IMR-90 (cell line): ENCODE data around the gene AKNA. TPM values are rescaled to one million over a fixed set of nuclear protein-coding genes. Genes with fewer than 3 reads are reported as not detected.

ENCODE experiments used
- ATAC-seq: fragments of 200-7000 bp; cut with Tn5 transposase; 2 replicates; pipeline ENCODE4 v1.9.1; 2020; ENCODE audit warnings: low read depth, mild to moderate bottlenecking, moderate library complexity
- BruUV-seq: library from RNA; stranded (reverse); fragments of 400-500 nt; replicated peaks from 2 replicates; lab custom pipeline; 2021; lab: Mats Ljungman, UMichigan
- CTCF ChIA-PET: fragments of 300-600 bp; formaldehyde crosslinking; extraction: SDS; loops from one replicate; lab custom pipeline; 2021; ENCODE audit warnings: antibody characterized with exemption; lab: Yijun Ruan, JAX
- POLR2A ChIA-PET: fragments of 300-600 bp; sonication (Branson Sonifier 250); formaldehyde crosslinking; loops from one replicate; lab custom pipeline; 2022; ENCODE audit warnings: antibody characterized with exemption; ENCODE audit not compliant: unreplicated experiment; lab: Charles Lee
- DNase-seq: peaks from one replicate; pipeline ENCODE4 v3.0.0; 2013
- H2AFZ ChIP-seq: replicated peaks from 2 replicates; pipeline ENCODE3; 2013; ENCODE audit warnings: low read length, mild to moderate bottlenecking; ENCODE audit not compliant: poor library complexity
- H2AK5ac ChIP-seq: 2 replicates; pipeline ENCODE4 v1.6.1; 2013; ENCODE audit warnings: low read depth, low read length, inconsistent platforms
- H2AK9ac ChIP-seq: replicated peaks from 2 replicates; pipeline ENCODE3; 2013; ENCODE audit warnings: mild to moderate bottlenecking, low read depth, low read length, moderate library complexity; ENCODE audit not compliant: poor library complexity
- H2BK120ac ChIP-seq: 2 replicates; pipeline ENCODE4 v1.6.1; 2013; ENCODE audit warnings: low read depth, low read length, inconsistent platforms
- H2BK15ac ChIP-seq: 3 replicates; pipeline ENCODE4 v1.6.1; 2013; ENCODE audit warnings: low read depth, low read length, inconsistent platforms
- H2BK20ac ChIP-seq: 2 replicates; pipeline ENCODE4 v1.6.1; 2013; ENCODE audit warnings: low read depth, mild to moderate bottlenecking, inconsistent platforms, low read length, moderate library complexity
- H2BK5ac ChIP-seq: 2 replicates; pipeline ENCODE4 v1.6.1; 2013; ENCODE audit warnings: mild to moderate bottlenecking, low read depth, low read length, inconsistent platforms; ENCODE audit not compliant: poor library complexity, severe bottlenecking
- H3K14ac ChIP-seq: replicated peaks from 2 replicates; pipeline ENCODE4 v1.6.1; 2013; ENCODE audit warnings: low read depth, low read length, inconsistent platforms
- H3K18ac ChIP-seq: 2 replicates; pipeline ENCODE4 v1.6.1; 2013; ENCODE audit warnings: low read depth, low read length, control low read depth
- H3K23ac ChIP-seq: 2 replicates; pipeline ENCODE4 v1.6.1; 2013; ENCODE audit warnings: low read depth, low read length, inconsistent platforms
- H3K27ac ChIP-seq: 2 replicates; pipeline ENCODE4 v1.5.1; 2013; ENCODE audit warnings: mild to moderate bottlenecking, control low read depth, low read length; ENCODE audit not compliant: insufficient read depth
- H3K27me3 ChIP-seq: 2 replicates; pipeline ENCODE4 v1.6.1; 2013; ENCODE audit warnings: low read length; ENCODE audit not compliant: control insufficient read depth, insufficient read depth
- H3K36me3 ChIP-seq: 2 replicates; pipeline ENCODE4 v1.6.1; 2013; ENCODE audit warnings: low read length, mixed read lengths; ENCODE audit not compliant: control insufficient read depth, insufficient read depth
- H3K4ac ChIP-seq: 2 replicates; pipeline ENCODE4 v1.6.1; 2013; ENCODE audit warnings: low read depth, low read length, inconsistent platforms
- H3K4me1 ChIP-seq: 2 replicates; pipeline ENCODE4 v1.6.1; 2013; ENCODE audit warnings: low read length, mixed read lengths; ENCODE audit not compliant: control insufficient read depth, insufficient read depth
- H3K4me2 ChIP-seq: 2 replicates; pipeline ENCODE4 v1.6.1; 2013; ENCODE audit warnings: low read depth, mild to moderate bottlenecking, control low read depth, low read length, moderate library complexity
- H3K4me3 ChIP-seq: 2 replicates; pipeline ENCODE4 v1.5.1; 2013; ENCODE audit warnings: low read depth, mild to moderate bottlenecking, control low read depth, low read length, moderate library complexity; ENCODE audit not compliant: insufficient read depth
- H3K56ac ChIP-seq: 2 replicates; pipeline ENCODE4 v1.6.1; 2013; ENCODE audit warnings: low read length, inconsistent platforms; ENCODE audit not compliant: insufficient read depth; ENCODE audit errors: extremely low read depth
- H3K79me1 ChIP-seq, 2 experiments: 2 replicates each; pipeline ENCODE4 v1.6.1; 2013; ENCODE audit warnings: low read length in 2 of 2, inconsistent platforms in 1 of 2, low read depth in 1 of 2
- H3K9ac ChIP-seq: 2 replicates; pipeline ENCODE4 v1.6.1; 2013; ENCODE audit warnings: low read depth, low read length, control low read depth
- H3K9me1 ChIP-seq: 2 replicates; pipeline ENCODE4 v1.6.1; 2013; ENCODE audit warnings: low read length, inconsistent platforms; ENCODE audit not compliant: insufficient read depth
- H3K9me3 ChIP-seq: 2 replicates; pipeline ENCODE4 v1.6.1; 2013; ENCODE audit warnings: low read length; ENCODE audit not compliant: control insufficient read depth, insufficient read depth
- H4K20me1 ChIP-seq: 2 replicates; pipeline ENCODE4 v1.6.1; 2013; ENCODE audit warnings: low read length, inconsistent platforms; ENCODE audit not compliant: insufficient read depth
- H4K5ac ChIP-seq: 2 replicates; pipeline ENCODE4 v1.6.1; 2013; ENCODE audit warnings: mild to moderate bottlenecking, low read depth, low read length, control low read depth
- H4K8ac ChIP-seq, 2 experiments: 2 replicates each; pipeline ENCODE4 v1.6.1; 2013; ENCODE audit warnings: low read depth in 2 of 2, low read length in 2 of 2, control low read depth in 1 of 2, inconsistent platforms in 1 of 2
- H4K91ac ChIP-seq: 2 replicates; pipeline ENCODE4 v1.6.1; 2013; ENCODE audit warnings: low read depth, low read length, inconsistent platforms; ENCODE audit not compliant: insufficient read depth
- BHLHE40 ChIP-seq: fragments of 150-350 bp; IDR thresholded peaks from 2 replicates; pipeline ENCODE4 v1.6.1; 2016; ENCODE audit warnings: mild to moderate bottlenecking, low read depth, low read length
- CHD1 ChIP-seq: IDR thresholded peaks from 2 replicates; pipeline ENCODE4 v1.6.1; 2012; ENCODE audit warnings: low read depth, low read length, improper control_type of control experiment
- CTCF ChIP-seq: conservative IDR thresholded peaks from 2 replicates; pipeline ENCODE4 v1.5.1; 2012; ENCODE audit warnings: mild to moderate bottlenecking, low read depth, low read length, improper control_type of control experiment
- ELK1 ChIP-seq: fragments of 150-350 bp; IDR thresholded peaks from 2 replicates; pipeline ENCODE4 v1.6.1; 2016; ENCODE audit warnings: low read depth, mild to moderate bottlenecking, low read length, moderate library complexity, borderline replicate concordance
- FOS ChIP-seq: fragments of 150-350 bp; IDR thresholded peaks from 2 replicates; pipeline ENCODE4 v1.6.1; 2016; ENCODE audit warnings: low read depth, low read length
- MAFK ChIP-seq: IDR thresholded peaks from 2 replicates; pipeline ENCODE4 v1.6.1; 2012; ENCODE audit warnings: low read depth, low read length, improper control_type of control experiment
- MAZ ChIP-seq: IDR thresholded peaks from 2 replicates; pipeline ENCODE4 v1.6.1; 2012; ENCODE audit warnings: low read depth, mild to moderate bottlenecking, low read length, improper control_type of control experiment, moderate library complexity, borderline replicate concordance
- MXI1 ChIP-seq: IDR thresholded peaks from 2 replicates; pipeline ENCODE4 v1.6.1; 2012; ENCODE audit warnings: low read depth, mild to moderate bottlenecking, low read length, moderate library complexity, borderline replicate concordance
- NFE2L2 ChIP-seq: fragments of 150-350 bp; IDR thresholded peaks from 2 replicates; pipeline ENCODE4 v1.6.1; 2016; ENCODE audit warnings: low read depth, mild to moderate bottlenecking, low read length
- RCOR1 ChIP-seq: IDR thresholded peaks from 2 replicates; pipeline ENCODE4 v1.6.1; 2012; ENCODE audit warnings: mild to moderate bottlenecking, low read length, improper control_type of control experiment; ENCODE audit not compliant: insufficient replicate concordance
- RFX5 ChIP-seq: IDR thresholded peaks from 2 replicates; pipeline ENCODE4 v1.8.0; 2012; ENCODE audit warnings: low read depth, mild to moderate bottlenecking, low read length, moderate library complexity
- SMC3 ChIP-seq: fragments of 150-350 bp; IDR thresholded peaks from 2 replicates; pipeline ENCODE4 v1.6.1; 2016; ENCODE audit warnings: low read depth, mild to moderate bottlenecking, antibody characterized with exemption, low read length, moderate library complexity
- USF2 ChIP-seq: fragments of 150-350 bp; IDR thresholded peaks from 2 replicates; pipeline ENCODE4 v1.6.1; 2017; ENCODE audit warnings: mild to moderate bottlenecking, antibody characterized with exemption, low read length, low read depth
- WGBS, 2 experiments: methylation state at CpG; one replicate each; pipeline versions ENCODE4 v1.1.5 to v1.1.7; 2013; ENCODE audit warnings: missing lambda C conversion rate in 2 of 2; ENCODE audit not compliant: insufficient read length in 1 of 2; ENCODE audit errors: extremely low coverage in 2 of 2; 5-methylcytosine and 5-hydroxymethylcytosine counted together
- dilution Hi-C: fragments of 300-500 bp; cut with HindIII; formaldehyde crosslinking; loops from one replicate; pipeline ENCODE4 v1.14.3; 2018; ENCODE audit warnings: low sequenced_read_pairs; ENCODE audit not compliant: unreplicated experiment
- in situ Hi-C: fragments of 300-500 bp; cut with MboI; formaldehyde crosslinking; loops from 3 replicates; pipeline ENCODE4 v1.14.3; 2019; ENCODE audit warnings: low sequenced_read_pairs, inconsistent platforms, mixed read lengths
- intact Hi-C: fragments of 100-400 bp; cut with micrococcal nuclease; formaldehyde crosslinking; loops from 2 replicates; pipeline ENCODE4 v1.10.0; 2022
- polyA plus RNA-seq, 3 experiments: library from polyadenylated mRNA; depleted of rRNA; stranded (reverse); fragments of >200 nt; gene quantifications; 2 replicates each; pipeline ENCODE4 v1.2.3, GENCODE V29; 2012; ENCODE audit warnings: low replicate concordance in 1 of 3
- total RNA-seq: library from RNA; depleted of rRNA; stranded (reverse); fragments of >200 nt; gene quantifications from 2 replicates; pipeline ENCODE4 v1.2.3, GENCODE V29; 2012

Gene AKNA
- total and polyA plus RNA-seq, 2 of the 4 experiments (the other 2 are of a cell fraction) = 2.7 to 7.3 TPM

- no peak for TF ChIP-seq CTCF
These were observed 49.6 kb downstream of the AKNA start (continued) for GRCh38 chr9:114338187-114338586.

GRCh38 chr9:114336699-114337395, 50.9 kb downstream of the AKNA start:
- H4K8ac ChIP-seq = no peak overlapping the region
- no peak overlapping the region for H3K4me2 ChIP-seq
- no peak overlapping the region for H3K4ac ChIP-seq
- H3K14ac ChIP-seq = no peak overlapping the region
- dilution Hi-C loops (no loop called here), intact Hi-C loops (loop anchor here (10.0 kb wide), 1 partner anchor 168 kb away; the partner anchor contains the start of gene WHRN), in situ Hi-C loops (no loop called here)
- H4K20me1 ChIP-seq = no peaks in the 10 kb centered on the region
- no peak overlapping the region for H2BK15ac ChIP-seq
- no peaks in the 10 kb centered on the region; the same call in 1 of the 2 replicates for H3K9me1 ChIP-seq
- no peaks in the 10 kb centered on the region for H3K27me3 ChIP-seq
- H2BK120ac ChIP-seq = no peak overlapping the region
- whole genome bisulfite sequencing, 2 experiments = 96% methylated on average over 7 of the region's 23 CpGs; no CpG with 5 or more reads in 1 of the 2 experiments
- no peak overlapping the region for H2AK5ac ChIP-seq
- peaks cover 44% of the 10 kb centered on the region for H3K36me3 ChIP-seq
- no peak overlapping the region for H4K91ac ChIP-seq
- DNase-seq (no peak), ATAC-seq (no peak)
- no peak overlapping the region for H3K18ac ChIP-seq
- H4K5ac ChIP-seq = no peak overlapping the region
- no peaks in the 10 kb centered on the region for H3K4me1 ChIP-seq
- no peak overlapping the region for H2BK20ac ChIP-seq
- H3K56ac ChIP-seq = no peak overlapping the region
- H3K9me3 ChIP-seq = no peaks in the 10 kb centered on the region
- H3K4me3 ChIP-seq = no peak overlapping the region
- BruUV-seq = no TSS peak
- H2AFZ ChIP-seq = no peak overlapping the region
- H2AK9ac ChIP-seq = no peak overlapping the region
- H3K79me1 ChIP-seq = no peaks in the 10 kb centered on the region
- no peak overlapping the region for H3K27ac ChIP-seq
- ChIA-PET CTCF (no interaction called here), POLR2A (no interaction called here)
- no peak overlapping the region for H3K23ac ChIP-seq
- H2BK5ac ChIP-seq = no peak overlapping the region
- no peak overlapping the region for H3K9ac ChIP-seq
- TF ChIP-seq SMC3 (no peak), CHD1 (no peak), MAFK (no peak), BHLHE40 (no peak), MXI1 (no peak), RCOR1 (no peak), ELK1 (no peak), USF2 (no peak), FOS (no peak), RFX5 (no peak), NFE2L2 (no peak), MAZ (no peak)
